HepG2 (cell line): ENCODE measurements around the gene ARL14EP. TPM values are rescaled to one million over a fixed set of nuclear protein-coding genes. Genes with fewer than 3 reads are reported as not detected.

Experiments
- ATF7-NPFF ChIP-seq: sonication (generic); formaldehyde crosslinking; IDR thresholded peaks from 2 replicates; pipeline ENCODE4 v1.8.1; 2023; ENCODE audit warnings: mild to moderate bottlenecking, low read depth, missing genetic modification reagents, moderate library complexity
- CENPT ChIP-seq: sonication (generic); formaldehyde crosslinking; IDR thresholded peaks from 2 replicates; pipeline ENCODE4 v1.8.0; 2022; ENCODE audit warnings: low read depth, mild to moderate bottlenecking, moderate library complexity, missing genetic modification reagents
- FOXO1 ChIP-seq: sonication (generic); formaldehyde crosslinking; IDR thresholded peaks from 2 replicates; pipeline ENCODE4 v1.4.0; 2020; ENCODE audit warnings: missing genetic modification reagents
- FOXO4 ChIP-seq: sonication (generic); formaldehyde crosslinking; conservative IDR thresholded peaks from 2 replicates; pipeline ENCODE4 v1.8.1; 2023; ENCODE audit warnings: missing genetic modification reagents
- HNRNPH1 ChIP-seq: fragments of 200-400 bp; formaldehyde crosslinking; optimal IDR thresholded peaks from 2 replicates; pipeline ENCODE3; 2017; ENCODE audit warnings: mild to moderate bottlenecking, low read depth, low read length
- MAF1 ChIP-seq: sonication (generic); formaldehyde crosslinking; IDR thresholded peaks from 2 replicates; pipeline ENCODE4 v1.5.0; 2020; ENCODE audit warnings: missing genetic modification reagents, borderline replicate concordance
- MTF2 ChIP-seq: sonication (generic); formaldehyde crosslinking; IDR thresholded peaks from 2 replicates; pipeline ENCODE4 v1.5.0; 2020; ENCODE audit warnings: missing genetic modification reagents, borderline replicate concordance
- MYPOP ChIP-seq: sonication (generic); formaldehyde crosslinking; IDR thresholded peaks from 2 replicates; pipeline ENCODE4 v1.8.1; 2023; ENCODE audit warnings: mild to moderate bottlenecking, moderate library complexity, missing genetic modification reagents
- NFKB2 ChIP-seq: sonication (generic); formaldehyde crosslinking; IDR thresholded peaks from 2 replicates; pipeline ENCODE4 v1.4.0; 2020; ENCODE audit warnings: missing genetic modification reagents, borderline replicate concordance
- PHB2 ChIP-seq: fragments of 450-650 bp; IDR thresholded peaks from 2 replicates; pipeline ENCODE4 v1.6.1; 2018; ENCODE audit not compliant: partially characterized antibody
- PHF21A ChIP-seq: sonication (generic); formaldehyde crosslinking; IDR thresholded peaks from 2 replicates; pipeline ENCODE4 v1.5.0; 2020; ENCODE audit warnings: mild to moderate bottlenecking, missing genetic modification reagents
- RARG ChIP-seq: sonication (generic); formaldehyde crosslinking; IDR thresholded peaks from 2 replicates; pipeline ENCODE4 v1.4.0; 2020; ENCODE audit warnings: low read depth, mild to moderate bottlenecking, missing genetic modification reagents
- SP5 ChIP-seq: IDR thresholded peaks from 2 replicates; pipeline ENCODE4 v1.6.1; 2016; ENCODE audit warnings: low read depth, borderline replicate concordance
- SRSF1 ChIP-seq: fragments of 200-400 bp; formaldehyde crosslinking; optimal IDR thresholded peaks from 2 replicates; pipeline ENCODE3; 2017; ENCODE audit warnings: mild to moderate bottlenecking, low read depth, low read length, moderate library complexity
- ZFP36L1 ChIP-seq: sonication (generic); formaldehyde crosslinking; IDR thresholded peaks from 2 replicates; pipeline ENCODE4 v1.8.0; 2022; ENCODE audit warnings: mild to moderate bottlenecking, missing genetic modification reagents, moderate library complexity
- ZFP90 ChIP-seq: sonication (generic); formaldehyde crosslinking; IDR thresholded peaks from 2 replicates; pipeline ENCODE4 v1.8.0; 2022; ENCODE audit warnings: missing genetic modification reagents, mild to moderate bottlenecking, inconsistent platforms, borderline replicate concordance
- ZHX1 ChIP-seq: sonication (generic); formaldehyde crosslinking; IDR thresholded peaks from 2 replicates; pipeline ENCODE4 v1.8.1; 2022; ENCODE audit warnings: low read depth, mild to moderate bottlenecking, missing genetic modification reagents
- ZIK1 ChIP-seq: sonication (generic); formaldehyde crosslinking; IDR thresholded peaks from 2 replicates; pipeline ENCODE4 v1.5.0; 2020; ENCODE audit warnings: mild to moderate bottlenecking, low read depth, missing genetic modification reagents, borderline replicate concordance
- ZNF530 ChIP-seq: sonication (generic); formaldehyde crosslinking; IDR thresholded peaks from 2 replicates; pipeline ENCODE4 v1.5.0; 2020; ENCODE audit warnings: low read depth, mild to moderate bottlenecking, missing genetic modification reagents
- ZNF777 ChIP-seq: sonication (generic); formaldehyde crosslinking; IDR thresholded peaks from 2 replicates; pipeline ENCODE4 v1.4.0; 2020; ENCODE audit warnings: missing genetic modification reagents
- ZNF878 ChIP-seq: sonication (generic); formaldehyde crosslinking; IDR thresholded peaks from 2 replicates; pipeline ENCODE4 v1.8.1; 2023; ENCODE audit warnings: mild to moderate bottlenecking, missing genetic modification reagents, moderate library complexity
- polyA plus RNA-seq, 8 experiments: library from polyadenylated mRNA; depleted of rRNA in 3 of 8; stranded (reverse) in 7 of 8; unstranded in 1 of 8; fragments of >200 nt; fragmentation: Illumina TruSeq in 4 of 8; extraction: Trizol in 4 of 8; gene quantifications; 2 replicates each; pipeline versions ENCODE4 v1.2.1 to v1.2.3, GENCODE V29; 2011 to 2016; ENCODE audit warnings: low read depth in 4 of 8, missing spikeins in 1 of 8, mixed read lengths in 1 of 8; ENCODE audit not compliant: insufficient read depth in 1 of 8
- total RNA-seq, 5 experiments: library from RNA; depleted of rRNA; stranded (reverse); fragments of >200 nt; fragmentation: Illumina TruSeq; extraction: Trizol; gene quantifications; 2 replicates each; pipeline ENCODE4 v1.2.3, GENCODE V29; 2016; ENCODE audit warnings: low read depth in 1 of 5

The ARL14EP gene
- total and polyA plus RNA-seq, 2 of the 13 experiments (the other 11 are each of a cell fraction or from before 2014, with no cell fraction given): 9.8 to 15.4 TPM

- TF ChIP-seq ZNF878: peak; percentile 65
- TF ChIP-seq ZNF777 (CRISPR knock-in tag): peak; percentile 62; the same call in 1 of the 2 replicates
- TF ChIP-seq FOXO1 (CRISPR knock-in tag): peak; percentile 45; the same call in 1 of the 2 replicates
- peak; percentile 69; the same call in 1 of the 2 replicates for TF ChIP-seq ATF7-NPFF (CRISPR knock-in tag)
- peak; percentile 75 for TF ChIP-seq ZHX1 (CRISPR knock-in tag)
- TF ChIP-seq RARG (CRISPR knock-in tag): peak; percentile 91
- TF ChIP-seq MTF2 (CRISPR knock-in tag): 0 out of 2 replicates have a peak, but pooled peaks have one; percentile 56
- peak; percentile 78; the same call in 1 of the 2 replicates for TF ChIP-seq MAF1 (CRISPR knock-in tag)
- TF ChIP-seq MYPOP (CRISPR knock-in tag): peak; percentile 39; the same call in 1 of the 2 replicates
- peak; percentile 98 for TF ChIP-seq SRSF1
- no peak for TF ChIP-seq ZNF530 (CRISPR knock-in tag)
- peak; percentile 32 for TF ChIP-seq HNRNPH1
- TF ChIP-seq SP5 (CRISPR knock-in tag): peak; percentile 92
- no peak for TF ChIP-seq PHB2
- TF ChIP-seq CENPT (CRISPR knock-in tag): 0 out of 2 replicates have a peak, but pooled peaks have one; percentile 42
- peak; percentile 85; the same call in 1 of the 2 replicates for TF ChIP-seq ZFP90
- peak; percentile 37; the same call in 1 of the 2 replicates for TF ChIP-seq PHF21A
- TF ChIP-seq NFKB2: peak; percentile 89; the same call in 1 of the 2 replicates
- TF ChIP-seq ZIK1 (CRISPR knock-in tag): 0 out of 2 replicates have a peak, but pooled peaks have one; percentile 30
- TF ChIP-seq FOXO4 (CRISPR knock-in tag): no peak
- peak; percentile 87 for TF ChIP-seq ZFP36L1 (CRISPR knock-in tag)
These were observed at the start of gene ARL14EP (continued) for GRCh38 chr11:30322826-30323710.
